Adrenal gland (tissue), 12 donors: ENCODE results near the gene COL4A1. TPM values are rescaled to one million over a fixed set of nuclear protein-coding genes. Genes with fewer than 3 reads are reported as not detected.

Experiments used
- DNase-seq, 7 donors: peaks; one replicate each; pipeline ENCODE4 v3.0.0-alpha.2; 2019 to 2020
- H3K27ac ChIP-seq, 5 donors: fragments of 200-600 bp; sonication (generic) in 4 of 5; 1 replicate in 3 of 5; 2 replicates in 2 of 5; pipeline versions ENCODE4 v1.5.1 to v1.8.0; 2016 to 2020; ENCODE audit warnings: mild to moderate bottlenecking in 1 of 5
- H3K27me3 ChIP-seq: fragments of 200-600 bp; 2 replicates; pipeline ENCODE4 v1.8.0; 2021
- H3K36me3 ChIP-seq, 2 donors: fragments of 200-600 bp; replicated peaks in 1 of 2; 1 replicate in 1 of 2; 2 replicates in 1 of 2; pipeline versions ENCODE4 v1.5.1 to v1.8.0; 2018 to 2022
- H3K4me1 ChIP-seq, 2 donors: fragments of 200-600 bp; replicated peaks in 1 of 2; 1 replicate in 1 of 2; 2 replicates in 1 of 2; pipeline versions ENCODE4 v1.5.1 to v1.8.0; 2018 to 2021
- H3K4me3 ChIP-seq, 4 donors: fragments of 200-600 bp; sonication (generic) in 3 of 4; one replicate each; pipeline ENCODE4 v1.5.1; 2016 to 2018
- H3K9me3 ChIP-seq, 3 donors: fragments of 200-600 bp; sonication (generic) in 1 of 3; replicated peaks in 1 of 3; 1 replicate in 2 of 3; 2 replicates in 1 of 3; pipeline versions ENCODE4 v1.5.1 to v1.8.0; 2016 to 2021
- POLR2A ChIP-seq, 2 donors: fragments of 450-650 bp; IDR thresholded peaks; one replicate each; pipeline ENCODE4 v1.6.1; 2017; ENCODE audit warnings: antibody characterized with exemption in 2 of 2, mild to moderate bottlenecking in 2 of 2, moderate library complexity in 1 of 2
- WGBS, 4 donors: extraction: QIAGEN DNeasy Blood & Tissue Kit in 2 of 4; methylation state at CpG; one replicate each; pipeline versions ENCODE4 v1.1.5 to v1.1.7; 2013 to 2017; 5-methylcytosine and 5-hydroxymethylcytosine counted together
- intact Hi-C, 2 donors: fragments of 100-400 bp; cut with DNase I; formaldehyde crosslinking; loops; one replicate each; pipeline versions ENCODE4 v1.14.1 to v1.15.0; 2022 to 2023
- polyA plus RNA-seq, 3 donors: library from polyadenylated mRNA; stranded (reverse); fragments of 200-250 nt in 2 of 3; fragments of 350-450 nt in 1 of 3; fragmentation: Illumina TruSeq in 1 of 3; extraction: RNeasy Lipid Tissue Mini Kit (QIAGEN cat#74804) in 1 of 3; gene quantifications; one replicate each; pipeline ENCODE4 v1.2.3, GENCODE V29; 2013 to 2014
- total RNA-seq, 9 donors: library from RNA; depleted of rRNA in 4 of 9; stranded (reverse); fragments of >200 nt in 4 of 9; fragments of 120-200 nt in 1 of 9; fragmentation: NEBNext Ultra II Directional in 1 of 9; extraction: Animal tissue kit (Norgen Biotek cat#: 25700) in 1 of 9; gene quantifications; one replicate each; pipeline versions ENCODE4 v1.1.0 to v1.2.4, GENCODE V29; 2013 to 2023
- TF ChIP-seq, protein P1 (sequence below), 6 experiments: fragments of 450-650 bp in 4 of 6; fragments of 200-600 bp in 2 of 6; sonication (generic) in 1 of 6; IDR thresholded peaks; 1 replicate in 5 of 6; 2 replicates in 1 of 6; pipeline versions ENCODE4 v1.5.1 to v1.8.0; 2016 to 2021; ENCODE audit warnings: antibody characterized with exemption in 6 of 6, mild to moderate bottlenecking in 2 of 6, moderate library complexity in 1 of 6
- donor health status: healthy with polysubstance abuse.
- donor health status: Bipolar disorder and iron deficiency.
- donor health status: DM: yes; HTN: yes; CAD: no.
- donor health status: DM: no; HTN: no; CAD: no.
- donor health status: DM: no; HTN: no; CAD: no.
- donor health status: DM: yes; HTN: yes; CAD: no.

Gene COL4A1
- total and polyA plus RNA-seq, 12 donors = 62.4 to 364 (median 183) TPM

DNA sequence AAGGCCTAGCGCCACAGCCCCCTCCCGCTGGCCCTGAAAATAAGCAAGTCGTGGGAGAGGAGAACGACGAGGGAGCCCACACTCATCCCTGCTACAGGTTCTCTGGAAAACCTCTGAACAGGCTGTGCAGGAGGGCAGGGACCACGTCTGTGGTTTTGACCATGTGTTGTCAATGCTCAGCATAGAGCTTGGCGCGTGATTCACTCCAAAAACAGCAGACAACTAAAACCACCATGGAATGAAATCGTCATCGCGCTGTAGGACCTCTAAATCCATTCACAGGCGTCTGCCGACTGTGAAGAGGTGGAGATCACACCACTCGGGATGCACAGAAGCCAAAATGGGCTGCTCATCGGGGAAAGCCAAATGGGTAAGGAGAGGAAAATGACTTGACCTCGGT lies 121.3 kb downstream of the COL4A1 start:
- intact Hi-C loops = no loop called here
- Histone ChIP-seq H3K4me1 (no peaks in the 10 kb centered on the region), H3K36me3 (peaks cover 0 to 42% of the 10 kb centered on the region in 2 donors), H3K27ac (no peak overlapping the region), H3K27me3 (no peaks in the 10 kb centered on the region), H3K4me3 (no peak overlapping the region), H3K9me3 (no peaks in the 10 kb centered on the region)
- 88 to 91% (median 89%) methylated on average over 16 of the region's 16 CpGs for WGBS, 4 donors
- TF ChIP-seq POLR2A (IDR thresholded peaks at IDR 0.05) = no peak
- TF ChIP-seq, protein P1, sequence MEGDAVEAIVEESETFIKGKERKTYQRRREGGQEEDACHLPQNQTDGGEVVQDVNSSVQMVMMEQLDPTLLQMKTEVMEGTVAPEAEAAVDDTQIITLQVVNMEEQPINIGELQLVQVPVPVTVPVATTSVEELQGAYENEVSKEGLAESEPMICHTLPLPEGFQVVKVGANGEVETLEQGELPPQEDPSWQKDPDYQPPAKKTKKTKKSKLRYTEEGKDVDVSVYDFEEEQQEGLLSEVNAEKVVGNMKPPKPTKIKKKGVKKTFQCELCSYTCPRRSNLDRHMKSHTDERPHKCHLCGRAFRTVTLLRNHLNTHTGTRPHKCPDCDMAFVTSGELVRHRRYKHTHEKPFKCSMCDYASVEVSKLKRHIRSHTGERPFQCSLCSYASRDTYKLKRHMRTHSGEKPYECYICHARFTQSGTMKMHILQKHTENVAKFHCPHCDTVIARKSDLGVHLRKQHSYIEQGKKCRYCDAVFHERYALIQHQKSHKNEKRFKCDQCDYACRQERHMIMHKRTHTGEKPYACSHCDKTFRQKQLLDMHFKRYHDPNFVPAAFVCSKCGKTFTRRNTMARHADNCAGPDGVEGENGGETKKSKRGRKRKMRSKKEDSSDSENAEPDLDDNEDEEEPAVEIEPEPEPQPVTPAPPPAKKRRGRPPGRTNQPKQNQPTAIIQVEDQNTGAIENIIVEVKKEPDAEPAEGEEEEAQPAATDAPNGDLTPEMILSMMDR (IDR thresholded peaks at IDR 0.05) = no peak
- DNase-seq = no peak

- TF ChIP-seq, protein P1 (IDR thresholded peaks at IDR 0.05) = no peak
- TF ChIP-seq POLR2A (IDR thresholded peaks at IDR 0.05) = no peak
- intact Hi-C loops = no loop called here
- Histone ChIP-seq H3K4me3 (no peak overlapping the region), H3K36me3 (peaks cover 0 to 41% of the 10 kb centered on the region in 2 donors), H3K27ac (no peak overlapping the region), H3K27me3 (no peaks in the 10 kb centered on the region), H3K4me1 (no peaks in the 10 kb centered on the region), H3K9me3 (no peaks in the 10 kb centered on the region)
- no peak for DNase-seq
- 71 to 80% (median 73%) methylated on average over 2 to 7 of the region's 7 CpGs for WGBS, 4 donors
Measured at GRCh38 chr13:110183910-110184309, 123.0 kb downstream of the COL4A1 start.

DNA sequence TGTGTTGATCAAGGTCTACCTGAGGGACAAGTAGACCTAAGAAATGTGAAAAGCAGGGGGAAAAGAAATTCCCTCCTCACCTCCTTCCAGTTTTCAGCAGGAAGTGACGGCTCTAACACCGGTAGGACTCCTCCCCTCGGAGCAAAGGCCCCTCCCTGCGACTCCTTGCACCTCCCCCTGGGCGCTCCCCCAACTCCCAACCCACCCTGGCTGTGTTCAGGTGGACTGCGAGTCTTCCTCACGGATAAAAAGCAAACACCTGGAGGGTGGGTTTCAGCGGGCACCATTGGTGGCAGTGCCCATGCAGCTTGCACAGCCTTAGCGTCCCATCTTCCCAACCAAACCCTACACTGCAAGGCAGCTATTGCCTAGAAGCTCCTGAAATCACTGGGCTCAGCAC lies 124.5 kb downstream of the COL4A1 start:
- Histone ChIP-seq H3K27me3 (no peaks in the 10 kb centered on the region), H3K4me3 (no peak overlapping the region), H3K9me3 (no peaks in the 10 kb centered on the region), H3K27ac (no peak overlapping the region), H3K36me3 (peaks cover 0 to 55% of the 10 kb centered on the region in 2 donors), H3K4me1 (no peaks in the 10 kb centered on the region)
- DNase-seq = no peak
- intact Hi-C loops = no loop called here
- WGBS, 4 donors = 86 to 92% (median 88%) methylated on average over 9 of the region's 9 CpGs
- TF ChIP-seq POLR2A (IDR thresholded peaks at IDR 0.05) = no peak

- DNase-seq = no peak
- Histone ChIP-seq H3K9me3 (no peaks in the 10 kb centered on the region), H3K27ac (no peak overlapping the region), H3K4me1 (no peaks in the 10 kb centered on the region), H3K36me3 (peaks cover 0 to 59% of the 10 kb centered on the region in 2 donors), H3K4me3 (no peak overlapping the region), H3K27me3 (no peaks in the 10 kb centered on the region)
- TF ChIP-seq, protein P1 (IDR thresholded peaks at IDR 0.05) = no peak
- no peak for TF ChIP-seq POLR2A (IDR thresholded peaks at IDR 0.05)
- 87 to 90% (median 88%) methylated on average over 11 of the region's 11 CpGs for WGBS, 4 donors
- intact Hi-C loops = no loop called here
Measured at GRCh38 chr13:110182003-110182402, 125.0 kb downstream of the COL4A1 start.

- 44 to 60% (median 54%) methylated on average over 1 of the region's 1 CpG for WGBS, 4 donors
- Histone ChIP-seq H3K4me3 (no peak overlapping the region), H3K36me3 (peaks cover 0 to 59% of the 10 kb centered on the region in 2 donors), H3K4me1 (no peaks in the 10 kb centered on the region), H3K27ac (no peak overlapping the region), H3K27me3 (no peaks in the 10 kb centered on the region), H3K9me3 (no peaks in the 10 kb centered on the region)
- no peak for TF ChIP-seq POLR2A (IDR thresholded peaks at IDR 0.05)
- TF ChIP-seq, protein P1 (IDR thresholded peaks at IDR 0.05) = no peak
- DNase-seq = no peak
- intact Hi-C loops = no loop called here
Measured at GRCh38 chr13:110179857-110180147, 127.2 kb downstream of the COL4A1 start.
